NK-92 (cell line): ENCODE data around the gene ACSBG1.

ENCODE experiments used
- DNase-seq: peaks from one replicate; lab custom pipeline; 2025; ENCODE audit not compliant: unreplicated experiment; lab: John Stamatoyannopoulos, UW

The ACSBG1 gene

DNA sequence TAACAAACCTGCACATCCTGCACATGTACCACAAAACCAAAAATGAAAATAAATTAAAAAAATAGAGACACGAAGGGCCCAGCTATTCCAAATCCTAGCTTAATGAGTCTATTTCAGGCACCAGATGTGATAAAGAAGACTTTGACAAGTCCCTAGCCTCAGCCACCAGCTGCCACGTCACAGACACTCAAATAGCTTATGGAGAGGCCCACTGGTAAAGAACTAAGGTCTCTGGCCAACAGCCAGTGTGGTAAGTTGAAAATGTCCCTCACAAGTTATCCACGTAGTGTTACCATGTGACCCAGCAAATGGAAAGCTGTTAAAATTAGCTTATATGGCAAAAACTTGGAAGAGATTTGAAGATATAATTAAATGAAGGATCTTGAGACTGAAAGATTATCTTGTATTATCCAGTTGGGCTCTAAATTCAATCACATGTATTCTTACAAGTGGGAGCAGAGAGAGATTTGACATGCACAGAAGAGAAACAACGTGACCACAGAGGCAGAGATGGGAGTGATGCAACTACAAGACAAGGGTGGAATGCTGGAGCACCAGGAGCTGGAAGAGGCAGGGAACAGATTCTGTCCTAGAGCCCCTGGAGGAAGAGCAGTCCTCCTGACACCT, 10.9 kb downstream of the ACSBG1 start:
- no peak for DNase-seq

DNA sequence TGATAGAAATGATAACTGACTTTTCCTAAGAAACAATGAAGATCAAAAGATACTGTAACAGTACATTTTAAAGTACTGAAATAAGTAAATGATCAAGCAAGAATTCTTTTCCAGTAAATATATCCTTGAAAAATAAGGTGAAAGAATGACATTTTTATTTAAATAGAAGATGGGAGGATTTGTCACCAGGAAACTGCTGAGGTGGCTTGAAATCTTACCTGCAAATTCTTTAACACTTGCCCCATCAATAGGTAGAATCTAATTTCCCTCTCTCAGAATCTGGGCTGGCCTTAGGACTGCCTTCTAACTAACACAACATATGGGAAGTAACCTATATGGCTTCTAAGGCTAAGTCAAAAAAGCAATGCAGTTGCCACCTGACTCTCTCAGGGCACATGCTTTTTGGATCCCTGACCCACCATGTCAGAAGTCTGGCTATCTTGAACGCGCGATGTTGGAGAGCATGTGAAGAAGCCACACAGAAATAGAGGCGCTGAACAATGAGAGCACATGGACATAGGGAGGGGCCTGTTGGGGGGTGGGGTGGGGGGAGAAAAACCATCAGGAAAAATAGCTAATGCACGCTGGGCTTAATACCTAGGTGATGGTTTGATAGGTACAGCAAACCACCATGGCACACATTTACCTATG, 11.5 kb downstream of the ACSBG1 start:
- no peak for DNase-seq

DNA sequence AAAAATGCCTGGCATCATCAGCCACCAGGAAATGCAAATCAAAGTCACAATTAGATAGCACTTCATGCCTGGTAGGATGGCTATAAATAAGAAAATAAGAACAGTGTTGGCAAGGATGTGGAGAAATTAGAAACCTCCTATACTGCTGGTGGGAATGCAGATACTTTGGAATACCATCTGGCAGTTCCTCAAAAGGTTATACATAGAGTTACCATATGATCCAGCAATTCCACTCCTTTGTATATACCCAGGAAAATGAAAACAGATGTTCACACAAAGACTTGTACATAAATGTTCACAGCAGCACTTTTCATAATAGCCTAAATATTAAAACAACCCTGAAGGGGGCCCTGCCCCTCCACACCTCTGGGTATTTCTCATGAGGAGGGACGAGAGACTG, 13.7 kb downstream of the ACSBG1 start:
- no peak for DNase-seq

DNA sequence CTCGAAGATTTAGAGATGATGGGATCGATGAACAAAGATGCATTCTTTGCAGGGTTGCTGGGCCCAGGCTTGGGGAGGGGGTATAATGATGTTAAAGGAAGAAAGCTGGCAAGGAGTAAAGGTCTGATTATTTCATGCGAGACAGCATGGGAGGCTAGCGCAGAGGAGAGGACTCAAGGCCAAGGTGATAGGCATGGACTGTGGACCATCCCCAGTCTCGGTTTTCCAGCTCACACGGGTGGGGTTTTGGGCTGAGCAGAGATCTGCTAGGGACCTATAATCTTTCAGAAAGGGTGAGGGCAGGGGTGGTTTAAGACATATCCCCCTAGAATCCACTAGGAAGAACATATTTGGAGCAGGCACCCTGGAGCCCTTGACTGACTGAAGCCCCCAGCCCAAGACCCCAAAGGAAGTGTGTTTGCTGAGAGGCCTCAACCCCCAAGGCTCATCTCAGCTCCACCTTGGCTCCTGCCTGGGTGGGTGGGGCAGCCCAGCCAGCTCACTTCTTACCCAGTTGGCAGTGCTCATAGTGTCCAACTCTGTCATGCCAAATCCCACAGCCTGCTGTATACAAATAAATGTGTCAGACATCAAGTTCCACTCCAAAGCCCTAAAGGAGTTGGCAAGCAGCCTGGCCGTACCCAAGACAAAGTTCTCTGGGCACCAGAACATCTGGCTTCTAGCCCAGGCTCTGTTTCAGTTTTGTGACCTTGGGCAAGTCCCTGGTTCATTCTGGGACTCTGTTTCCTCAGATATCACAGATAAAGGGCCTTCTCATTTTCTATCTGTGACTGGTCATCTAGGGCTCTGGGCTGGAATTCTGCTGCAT, 17.9 kb downstream of the ACSBG1 start:
- DNase-seq = no peak

DNA sequence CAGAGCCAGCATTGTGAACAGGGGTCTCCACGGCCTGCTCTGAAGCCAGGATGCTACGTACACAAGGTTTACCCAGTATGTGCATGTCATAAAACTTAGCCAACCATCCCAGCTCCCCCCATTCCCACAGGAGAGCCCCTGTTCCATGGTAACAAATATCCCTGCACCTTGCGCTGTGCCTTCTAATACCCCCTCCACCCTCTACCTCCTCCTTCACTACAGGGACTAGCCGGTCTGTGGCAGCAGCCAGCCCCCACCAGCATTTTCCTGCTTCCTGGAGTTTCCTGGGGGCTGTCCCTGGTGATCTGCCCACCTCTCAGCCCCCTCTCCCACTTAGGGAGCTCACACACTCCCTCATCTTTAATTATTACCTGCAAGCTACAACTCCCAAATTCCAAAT, 20.4 kb downstream of the ACSBG1 start:
- DNase-seq = no peak

DNA sequence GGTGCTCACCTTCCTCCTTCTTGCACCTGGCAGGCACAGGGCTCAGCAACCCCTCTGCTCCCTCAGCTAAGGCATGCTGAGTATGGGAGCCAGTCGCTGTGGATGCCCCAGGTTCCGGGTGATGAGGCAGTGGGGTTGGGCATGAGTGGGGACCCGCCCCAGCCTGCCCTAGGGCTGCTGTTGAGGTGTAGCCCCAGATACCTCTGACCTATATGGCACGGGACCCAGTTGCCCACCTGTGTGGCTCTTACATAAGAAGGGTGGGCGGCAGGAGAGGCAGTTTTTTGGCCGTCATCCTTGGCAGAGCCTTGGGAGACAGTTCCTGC, 21.0 kb downstream of the ACSBG1 start:
- no peak for DNase-seq

DNA sequence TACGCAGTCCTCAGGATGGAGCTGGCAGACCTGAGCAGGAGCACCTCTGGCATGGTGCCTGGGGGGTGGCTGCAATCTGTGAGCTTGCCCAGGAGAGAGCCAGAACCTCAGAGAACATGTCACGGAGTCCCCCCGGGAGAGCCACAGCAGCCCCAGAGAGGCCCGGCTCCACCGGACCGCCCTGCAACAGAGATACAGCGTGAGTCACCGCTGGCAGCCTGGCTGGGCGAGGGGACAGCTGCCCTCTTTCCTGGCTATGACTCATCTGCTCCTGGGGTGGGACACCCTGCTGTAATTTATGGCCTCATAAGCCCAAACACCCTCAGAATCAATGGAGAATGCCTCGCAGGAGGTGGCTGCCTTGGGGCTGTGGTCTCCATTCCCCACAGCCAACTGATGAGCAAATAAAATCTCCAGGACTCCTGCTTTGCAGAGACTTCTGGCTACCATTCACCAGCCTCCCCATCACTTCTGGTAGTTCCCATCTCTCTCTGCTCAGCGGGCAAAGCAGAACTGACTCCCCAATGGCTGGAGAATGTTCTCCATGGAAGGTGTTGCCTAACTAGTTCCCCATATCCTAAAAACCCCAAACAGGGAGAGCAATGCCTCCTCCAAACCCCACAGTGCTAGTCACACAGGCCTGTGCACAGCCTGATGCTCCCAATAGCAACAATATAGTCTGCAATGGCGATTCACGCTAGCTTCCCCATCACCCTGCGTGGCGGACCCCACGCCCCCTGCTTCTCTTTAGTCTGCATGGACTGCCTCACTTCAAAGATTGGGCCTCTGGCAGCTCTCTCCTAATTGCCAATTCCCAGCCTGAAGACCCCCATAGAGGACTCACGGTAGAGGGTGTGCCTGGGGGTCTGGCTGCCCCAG, 21.6 kb downstream of the ACSBG1 start:
- no peak for DNase-seq

DNA sequence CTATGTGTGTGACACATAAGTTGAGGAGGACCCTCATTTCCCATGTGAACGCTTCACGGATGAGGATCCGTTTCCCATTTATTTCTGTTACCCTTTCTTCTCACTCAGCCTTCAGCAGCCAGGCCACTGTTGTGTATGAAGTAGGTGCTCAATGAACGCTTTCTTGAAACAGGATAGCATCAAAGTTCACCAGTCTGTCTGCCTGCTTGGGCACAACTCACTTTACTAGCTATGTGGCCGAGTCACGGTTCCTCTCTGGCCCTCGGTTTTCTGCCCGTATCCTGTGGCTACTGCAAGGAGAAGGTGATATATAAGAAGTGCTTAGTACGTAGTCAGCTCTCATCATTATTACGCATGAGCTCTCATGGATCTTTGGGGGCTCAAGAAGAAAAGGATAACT, 22.4 kb downstream of the ACSBG1 start:
- DNase-seq = no peak

DNA sequence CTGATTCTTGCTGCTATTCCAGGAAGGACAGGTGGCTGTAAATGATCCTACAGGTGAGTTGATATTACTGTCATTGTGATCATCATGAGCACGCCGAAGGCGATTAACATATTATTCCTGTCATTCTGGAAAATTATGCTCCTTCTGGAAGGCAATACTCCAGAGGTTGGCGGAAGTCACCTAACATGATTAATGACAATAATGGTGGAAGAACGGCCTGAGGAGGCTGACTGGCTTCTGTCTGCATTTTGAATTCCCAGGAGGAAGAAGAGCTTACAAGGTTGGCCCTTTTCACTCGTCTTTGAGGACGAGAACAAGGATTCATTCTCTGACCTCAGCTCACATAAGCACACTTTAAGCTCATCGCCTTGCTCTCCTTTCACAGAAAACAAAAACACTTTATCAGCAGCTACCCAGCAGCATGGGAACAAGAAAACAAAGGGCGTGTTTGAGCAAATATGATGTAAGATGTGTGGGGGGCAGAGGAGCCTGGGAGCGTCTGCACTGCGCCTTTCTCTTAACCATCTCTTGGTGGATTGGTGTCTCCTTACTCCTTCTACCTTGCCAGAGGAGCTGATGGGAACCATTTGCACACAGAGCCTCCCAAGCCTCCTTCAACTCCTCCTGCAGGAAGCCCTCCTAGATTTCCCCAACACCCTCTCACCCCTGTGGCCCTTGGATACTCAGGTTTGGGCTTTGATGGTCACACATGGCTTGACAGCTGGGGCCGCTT, 23.0 kb downstream of the ACSBG1 start:
- no peak for DNase-seq

DNA sequence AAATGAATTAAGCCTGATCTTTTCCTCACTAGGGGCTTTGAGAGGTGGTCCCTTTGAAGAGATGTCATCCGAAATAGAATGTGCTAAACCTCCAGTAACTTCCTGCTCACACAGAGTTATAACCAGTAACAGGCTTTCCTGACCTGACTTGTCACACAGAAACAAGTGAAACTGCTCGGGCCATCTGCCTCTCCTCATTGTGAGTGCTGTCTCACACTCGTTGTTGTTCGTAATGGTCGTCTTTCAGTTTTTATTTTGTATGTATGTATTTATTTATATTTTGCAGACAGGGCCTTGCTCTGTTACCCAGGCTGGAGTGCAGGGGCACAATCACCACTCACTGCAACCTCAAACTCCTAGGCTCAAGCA, 24.0 kb downstream of the ACSBG1 start:
- no peak for DNase-seq

DNA sequence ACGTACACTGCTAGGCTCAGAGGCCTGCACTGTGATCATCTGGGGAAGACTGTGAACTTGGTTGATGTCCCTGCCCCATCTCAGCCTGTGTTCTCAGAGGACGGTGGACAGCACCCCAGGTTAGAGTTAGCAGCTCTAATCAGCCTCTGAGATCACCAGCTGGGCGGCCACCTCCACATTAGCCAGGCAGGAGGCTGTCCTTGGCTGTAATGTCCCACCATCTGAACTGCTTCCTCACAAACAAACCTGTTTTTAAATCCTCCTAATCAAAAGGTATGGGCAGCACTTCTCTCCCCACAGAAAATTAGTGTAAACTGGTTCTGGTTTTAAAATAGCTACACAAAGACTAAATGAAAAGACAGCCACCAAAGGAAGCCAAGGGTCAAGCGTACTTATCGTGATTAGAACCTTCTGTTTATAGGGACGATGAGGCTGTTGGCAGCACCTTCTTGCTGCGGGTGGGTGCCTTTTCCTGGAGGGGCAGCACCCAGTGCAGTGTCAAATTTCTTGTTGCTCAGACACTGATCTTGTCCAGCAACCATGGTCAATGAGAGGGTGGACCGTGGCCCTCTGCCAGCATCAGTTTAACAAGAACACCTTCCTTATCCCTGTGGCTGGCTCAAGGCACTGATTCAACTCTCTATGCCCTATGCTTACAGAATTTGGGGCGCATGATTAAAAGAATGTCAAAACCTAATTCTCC, 24.6 kb downstream of the ACSBG1 start:
- no peak for DNase-seq

DNA sequence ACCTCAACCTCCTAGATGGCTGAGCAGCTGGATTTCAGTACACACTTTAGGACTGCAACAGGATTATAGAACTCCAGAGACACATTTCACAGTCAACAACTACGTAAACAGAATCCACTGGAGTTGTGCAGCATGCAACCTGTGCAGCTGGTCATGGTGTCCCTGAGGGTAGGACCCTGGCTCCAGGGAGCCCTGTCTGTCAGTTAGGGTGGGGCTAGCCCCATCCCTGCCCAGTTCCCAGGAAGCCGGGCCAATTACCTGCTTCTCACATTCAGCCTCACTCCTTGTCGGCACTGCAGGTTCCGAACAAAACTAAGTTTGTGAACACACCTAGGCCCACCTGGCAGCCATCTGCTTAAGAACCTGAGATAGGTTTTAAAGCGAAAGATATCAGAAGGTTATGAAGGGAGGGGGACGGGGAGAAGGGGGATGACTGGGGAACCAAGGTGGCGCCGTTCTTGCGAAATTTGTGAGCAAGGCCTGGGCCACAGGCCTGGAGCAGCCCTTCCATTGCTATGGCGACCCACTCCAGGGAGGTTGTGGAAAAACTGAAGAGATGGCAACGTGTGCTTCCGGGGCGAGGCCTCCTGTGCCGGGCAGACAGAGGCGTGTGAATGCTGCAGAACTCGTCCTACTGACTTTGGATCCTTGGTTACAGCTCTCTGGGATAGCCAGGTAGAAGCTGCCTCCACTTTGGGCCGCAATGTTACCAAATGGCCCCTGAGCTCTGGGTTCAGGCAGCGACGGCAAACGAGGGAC, 25.3 kb downstream of the ACSBG1 start:
- DNase-seq = no peak

DNA sequence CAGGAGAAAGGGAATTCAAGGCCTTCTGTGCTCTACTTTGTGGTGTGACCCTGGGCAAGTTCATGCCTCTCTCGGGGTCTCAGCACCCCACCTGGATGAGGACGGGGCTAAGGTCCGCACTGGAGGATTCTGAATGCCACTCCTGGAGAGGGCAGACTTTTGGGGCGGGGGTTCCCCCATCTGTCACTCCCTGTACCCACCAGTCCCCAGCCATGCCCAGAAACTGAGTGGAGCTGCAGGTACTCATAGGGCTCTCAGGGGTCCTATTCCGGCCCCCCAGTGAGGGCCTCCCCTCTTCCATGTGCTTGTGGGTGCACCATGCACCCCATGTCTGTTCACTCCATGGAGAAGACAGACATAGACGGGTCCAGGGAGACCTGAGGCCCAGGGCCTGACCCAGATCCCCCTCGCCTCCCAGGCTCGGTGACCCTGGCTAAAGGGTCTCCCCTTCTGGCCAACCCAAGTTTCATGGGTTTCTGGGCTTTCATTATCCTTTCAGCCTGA, 26.0 kb downstream of the ACSBG1 start:
- DNase-seq = no peak

DNA sequence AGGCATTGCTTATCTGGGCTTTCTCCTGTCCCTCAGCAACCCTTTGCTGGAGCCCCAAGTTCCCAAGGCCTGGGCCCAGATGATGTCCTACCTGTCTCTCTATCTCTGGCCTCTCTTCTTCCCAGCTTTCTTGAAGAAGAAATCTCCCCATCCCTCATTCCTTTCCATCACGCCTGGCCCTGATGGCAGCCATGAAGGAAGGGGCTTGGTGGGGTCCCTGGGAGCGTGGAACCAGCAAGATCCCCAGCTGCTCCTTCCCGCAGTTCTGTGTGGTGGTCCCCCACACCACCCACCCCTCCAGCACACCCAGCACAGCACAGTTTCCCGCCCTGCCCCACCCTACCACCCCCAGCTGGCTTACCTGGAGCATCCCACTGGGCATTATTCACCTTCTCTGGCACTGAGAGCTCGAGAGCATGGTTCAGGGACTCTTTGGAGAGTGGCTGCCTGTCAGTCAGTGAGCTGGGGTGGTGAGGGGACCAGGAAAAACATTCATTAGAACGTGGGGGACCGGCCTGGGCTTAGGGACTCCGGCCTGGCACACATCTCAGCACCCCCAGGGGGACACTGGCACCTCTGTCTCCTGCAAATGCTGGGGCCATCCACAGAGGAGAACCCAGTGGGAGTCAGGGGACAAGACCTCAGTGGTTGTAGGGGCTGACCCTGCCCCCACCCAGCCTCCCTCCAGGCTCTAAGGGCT, 26.6 kb downstream of the ACSBG1 start:
- no peak for DNase-seq

DNA sequence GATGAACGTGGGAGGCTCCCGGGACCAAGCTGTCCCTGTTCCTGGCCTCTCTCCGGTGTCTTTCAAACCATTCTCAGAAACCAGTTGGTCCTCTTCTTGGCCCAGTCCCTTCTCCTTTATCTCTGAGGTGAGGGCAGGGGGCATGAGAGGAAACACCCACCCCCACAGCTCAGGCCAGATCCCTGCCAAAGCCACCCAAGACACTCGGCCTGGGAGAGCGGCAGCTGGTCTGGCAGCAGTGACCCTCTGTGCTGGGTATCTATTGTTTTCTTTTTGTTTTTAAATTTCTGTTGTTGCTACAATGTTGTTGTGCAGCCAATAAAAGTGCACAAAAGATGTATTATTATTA, 27.3 kb downstream of the ACSBG1 start:
- DNase-seq = no peak

DNA sequence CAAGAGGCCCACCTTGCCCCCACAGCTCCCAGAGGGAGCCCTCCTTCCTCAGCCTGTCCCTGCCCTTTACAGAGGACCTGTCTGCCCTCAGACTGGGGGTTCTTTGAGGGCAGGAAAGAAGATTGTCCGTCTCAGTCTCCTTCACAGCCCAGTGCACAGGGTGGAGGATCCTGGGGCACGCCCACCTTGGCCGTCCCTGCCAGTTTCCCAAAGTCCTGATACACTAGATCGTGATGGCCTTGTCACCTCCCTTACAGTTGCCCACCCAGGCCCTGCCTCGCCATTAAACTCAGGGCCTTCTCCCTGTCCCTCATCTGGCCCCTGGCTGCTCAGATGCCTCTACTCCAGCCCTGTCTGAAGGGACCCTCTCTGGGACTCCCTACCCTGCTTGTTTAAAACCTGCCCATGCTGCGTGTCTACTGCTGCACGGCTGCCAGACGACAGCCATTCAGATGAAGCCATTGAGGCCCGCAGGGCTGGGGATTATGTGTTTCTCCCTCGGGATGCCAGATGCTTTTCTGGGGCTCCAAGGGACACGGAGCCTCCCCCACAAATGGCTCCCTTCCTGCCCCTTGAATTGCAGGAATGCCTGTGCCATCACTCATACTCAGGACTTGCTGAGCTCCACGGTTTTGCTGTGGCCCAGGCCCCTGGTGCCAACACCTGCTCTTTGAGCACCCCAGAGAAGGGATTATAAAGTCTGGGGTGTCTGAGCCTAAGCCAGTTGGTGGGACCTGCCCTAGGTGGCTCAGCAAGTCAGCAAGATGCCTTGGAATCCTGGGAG, 27.8 kb downstream of the ACSBG1 start:
- no peak for DNase-seq

DNA sequence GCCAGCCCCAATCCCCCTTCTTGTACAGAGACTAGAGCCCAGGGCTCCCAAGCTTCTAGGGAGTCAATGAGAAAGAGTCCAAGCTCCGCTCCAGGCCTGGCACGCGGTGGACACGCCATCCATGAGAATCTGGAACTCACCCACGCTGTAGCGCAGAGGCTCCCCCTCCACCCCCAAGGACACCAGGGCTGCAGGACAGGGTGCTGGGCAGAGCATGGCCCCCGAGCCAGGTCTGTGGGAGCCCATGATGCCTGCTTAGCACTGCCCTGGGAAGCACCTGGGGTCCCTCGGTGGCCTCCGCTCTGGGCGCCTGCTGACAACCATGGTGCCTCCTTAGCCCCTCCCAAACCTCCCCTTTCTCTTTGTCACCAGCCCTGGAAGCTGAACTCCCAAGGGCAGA, 28.5 kb downstream of the ACSBG1 start:
- no peak for DNase-seq

DNA sequence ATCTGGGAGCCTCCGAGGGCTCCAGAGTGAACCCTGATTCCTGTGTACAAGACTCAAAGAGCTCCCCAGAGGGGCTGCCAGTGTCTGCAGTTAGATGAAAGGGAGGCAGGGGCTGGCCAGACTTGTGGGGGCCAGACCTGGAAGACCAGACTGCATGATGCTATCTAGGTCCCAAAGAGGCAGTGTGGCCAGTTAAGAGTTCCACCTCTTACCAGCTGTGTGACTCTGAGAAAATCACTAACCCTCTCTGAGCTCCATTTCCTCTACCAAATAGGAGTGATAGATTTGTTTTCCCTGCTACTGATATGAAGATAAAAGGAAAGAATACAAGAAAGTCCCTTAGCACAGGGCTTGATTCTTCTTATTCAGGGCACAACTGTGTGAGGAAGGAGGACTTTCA, 29.0 kb downstream of the ACSBG1 start:
- no peak for DNase-seq
